Neural cell (in vitro differentiated cells): ENCODE data around the gene TIGD3.

Source experiments
- CTCF ChIP-seq: fragments of 450-650 bp; IDR thresholded peaks from 2 replicates; pipeline ENCODE4 v1.5.1; 2014; ENCODE audit warnings: antibody characterized with exemption, mild to moderate bottlenecking, moderate library complexity; ENCODE audit not compliant: poor library complexity, severe bottlenecking
- EP300 ChIP-seq: fragments of 450-650 bp; conservative IDR thresholded peaks from 2 replicates; pipeline ENCODE4 v1.6.1; 2014; ENCODE audit warnings: antibody characterized with exemption, mild to moderate bottlenecking, moderate library complexity; ENCODE audit not compliant: poor library complexity, severe bottlenecking
- EZH2 ChIP-seq: fragments of 200-600, 300-800 bp; shearing (Covaris generic), sonication (generic); IDR thresholded peaks from 2 replicates; pipeline ENCODE4 v1.6.1; 2014; ENCODE audit warnings: antibody characterized with exemption, low read length, borderline replicate concordance, mild to moderate bottlenecking; ENCODE audit not compliant: insufficient read depth, poor library complexity, severe bottlenecking
- MXI1 ChIP-seq: fragments of 450-650 bp; conservative IDR thresholded peaks from 2 replicates; pipeline ENCODE4 v1.6.1; 2014; ENCODE audit warnings: antibody characterized with exemption, mild to moderate bottlenecking; ENCODE audit not compliant: poor library complexity, severe bottlenecking
- POLR2AphosphoS5 ChIP-seq: IDR thresholded peaks from 2 replicates; pipeline ENCODE4 v1.6.1; 2012
- RAD21 ChIP-seq: fragments of 450-650 bp; conservative IDR thresholded peaks from 2 replicates; pipeline ENCODE4 v1.6.1; 2014; ENCODE audit warnings: antibody characterized with exemption, mild to moderate bottlenecking, moderate library complexity
- REST ChIP-seq: IDR thresholded peaks from 2 replicates; pipeline ENCODE4 v1.6.1; 2012; ENCODE audit warnings: borderline replicate concordance
- SMC3 ChIP-seq: fragments of 450-650 bp; conservative IDR thresholded peaks from 2 replicates; pipeline ENCODE4 v1.6.1; 2014; ENCODE audit warnings: antibody characterized with exemption, mild to moderate bottlenecking, moderate library complexity; ENCODE audit not compliant: poor library complexity
- TAF1 ChIP-seq: IDR thresholded peaks from 2 replicates; pipeline ENCODE4 v1.6.1; 2012; ENCODE audit warnings: low read depth

- no peak for TF ChIP-seq CTCF
- no peak for TF ChIP-seq EP300
- TF ChIP-seq REST = no peak
- no peak for TF ChIP-seq POLR2AphosphoS5
- TF ChIP-seq RAD21 = no peak
- no peak for TF ChIP-seq EZH2
- no peak for TF ChIP-seq TAF1
- TF ChIP-seq MXI1 = no peak
- TF ChIP-seq SMC3 = no peak
These were observed 33.5 kb upstream of the TIGD3 start for GRCh38 chr11:65321076-65321475.
